WTC11 (cell line): ENCODE measurements around the gene CCNH. TPM values are rescaled to one million over a fixed set of nuclear protein-coding genes. Genes with fewer than 3 reads are reported as not detected.

Source experiments
- ATAC-seq: fragments of 200-7000 bp; cut with Tn5 transposase; 2 replicates; pipeline ENCODE4 v1.10.0; 2021; ENCODE audit warnings: mild to moderate bottlenecking, moderate library complexity
- CTCF ChIA-PET: fragments of 300-600 bp; sonication (Branson Sonifier 250); formaldehyde crosslinking; loops from one replicate; lab custom pipeline; 2021; ENCODE audit warnings: antibody characterized with exemption; lab: Charles Lee
- POLR2A ChIA-PET: fragments of 350-600 bp; sonication (Branson Sonifier 250); formaldehyde crosslinking; loops from one replicate; lab custom pipeline; 2021; ENCODE audit warnings: antibody characterized with exemption; lab: Charles Lee
- DNase-seq: peaks from one replicate; pipeline ENCODE4 v3.0.0; 2021; ENCODE audit warnings: low spot score
- H3K27ac Mint-ChIP-seq: 2 replicates; pipeline ENCODE4 v1.8.0; 2021; ENCODE audit warnings: mixed read lengths
- H3K27me3 Mint-ChIP-seq: 2 replicates; pipeline ENCODE4 v1.8.0; 2021; ENCODE audit warnings: low read depth, mild to moderate bottlenecking, moderate library complexity, mixed read lengths
- H3K36me3 Mint-ChIP-seq: 2 replicates; pipeline ENCODE4 v1.8.0; 2021; ENCODE audit warnings: mixed read lengths
- H3K4me1 Mint-ChIP-seq: 2 replicates; pipeline ENCODE4 v1.8.0; 2022; ENCODE audit warnings: mixed read lengths
- H3K4me3 Mint-ChIP-seq: 2 replicates; pipeline ENCODE4 v1.8.0; 2021; ENCODE audit warnings: mild to moderate bottlenecking, moderate library complexity, mixed read lengths
- H3K9me3 Mint-ChIP-seq: 2 replicates; pipeline ENCODE4 v1.8.0; 2021; ENCODE audit warnings: mixed read lengths
- ARID4B ChIP-seq: sonication (generic); formaldehyde crosslinking; IDR thresholded peaks from 2 replicates; pipeline ENCODE4 v1.8.0; 2023; ENCODE audit warnings: missing genetic modification reagents, mild to moderate bottlenecking, borderline replicate concordance
- CREB1 ChIP-seq: sonication (generic); formaldehyde crosslinking; IDR thresholded peaks from 2 replicates; pipeline ENCODE4 v1.8.0; 2023; ENCODE audit warnings: mild to moderate bottlenecking, missing genetic modification reagents
- CTCF ChIP-seq: fragments of 200-600 bp; IDR thresholded peaks from 2 replicates; pipeline ENCODE4 v1.8.0; 2022; ENCODE audit warnings: antibody characterized with exemption
- ESRRA ChIP-seq: sonication (generic); formaldehyde crosslinking; IDR thresholded peaks from 2 replicates; pipeline ENCODE4 v1.8.1; 2022; ENCODE audit warnings: mild to moderate bottlenecking, missing genetic modification reagents, borderline replicate concordance
- FOXK1 ChIP-seq: sonication (generic); formaldehyde crosslinking; IDR thresholded peaks from 2 replicates; pipeline ENCODE4 v1.8.0; 2022; ENCODE audit warnings: mild to moderate bottlenecking, moderate library complexity, missing genetic modification reagents
- MLX ChIP-seq: sonication (generic); formaldehyde crosslinking; IDR thresholded peaks from 2 replicates; pipeline ENCODE4 v1.8.1; 2023; ENCODE audit warnings: mild to moderate bottlenecking, missing genetic modification reagents, moderate library complexity
- MXD4 ChIP-seq: fragments of 250-450 bp; sonication (Bioruptor Pico); IDR thresholded peaks from 2 replicates; pipeline ENCODE4 v1.8.0; 2021; ENCODE audit warnings: mild to moderate bottlenecking, moderate library complexity, borderline replicate concordance
- NFATC4 ChIP-seq: fragments of 250-450 bp; sonication (Bioruptor Pico); IDR thresholded peaks from 2 replicates; pipeline ENCODE4 v1.9.0; 2021; ENCODE audit warnings: mild to moderate bottlenecking
- NR1H2 ChIP-seq: sonication (generic); formaldehyde crosslinking; IDR thresholded peaks from 2 replicates; pipeline ENCODE4 v1.9.0; 2021; ENCODE audit warnings: mild to moderate bottlenecking, moderate library complexity, missing genetic modification reagents
- OVOL2 ChIP-seq: fragments of 250-450 bp; sonication (Bioruptor Pico); IDR thresholded peaks from 2 replicates; pipeline ENCODE4 v1.9.0; 2021; ENCODE audit warnings: mild to moderate bottlenecking, borderline replicate concordance
- PREB ChIP-seq: sonication (generic); formaldehyde crosslinking; IDR thresholded peaks from 2 replicates; pipeline ENCODE4 v1.8.1; 2022; ENCODE audit warnings: mild to moderate bottlenecking, missing genetic modification reagents, moderate library complexity, borderline replicate concordance
- RELA ChIP-seq: sonication (generic); formaldehyde crosslinking; IDR thresholded peaks from 2 replicates; pipeline ENCODE4 v1.8.1; 2022; ENCODE audit warnings: missing genetic modification reagents, mild to moderate bottlenecking, borderline replicate concordance
- SMAD3 ChIP-seq: sonication (generic); formaldehyde crosslinking; IDR thresholded peaks from 2 replicates; pipeline ENCODE4 v1.8.0; 2022; ENCODE audit warnings: missing genetic modification reagents, mild to moderate bottlenecking, borderline replicate concordance
- ZBTB21 ChIP-seq: sonication (generic); formaldehyde crosslinking; IDR thresholded peaks from 2 replicates; pipeline ENCODE4 v1.8.1; 2023; ENCODE audit warnings: mild to moderate bottlenecking, missing genetic modification reagents, borderline replicate concordance
- ZNF121 ChIP-seq: sonication (generic); formaldehyde crosslinking; IDR thresholded peaks from 2 replicates; pipeline ENCODE4 v1.8.0; 2023; ENCODE audit warnings: missing genetic modification reagents
- ZNF219 ChIP-seq: sonication (generic); formaldehyde crosslinking; IDR thresholded peaks from 2 replicates; pipeline ENCODE4 v1.8.0; 2023; ENCODE audit warnings: missing genetic modification reagents, mild to moderate bottlenecking, borderline replicate concordance
- ZNF512 ChIP-seq: sonication (generic); formaldehyde crosslinking; IDR thresholded peaks from 2 replicates; pipeline ENCODE4 v1.8.1; 2022; ENCODE audit warnings: missing genetic modification reagents, borderline replicate concordance
- total RNA-seq: library from RNA; stranded (reverse); gene quantifications from 3 replicates; pipeline ENCODE4 v1.2.3, GENCODE V29; 2021
- TF ChIP-seq, protein P1 (sequence below): fragments of 250-450 bp; sonication (Bioruptor Pico); IDR thresholded peaks from 2 replicates; pipeline ENCODE4 v1.8.0; 2021; ENCODE audit warnings: mild to moderate bottlenecking
- TF ChIP-seq, protein P2 (sequence below): fragments of 250-450 bp; sonication (Bioruptor Pico); IDR thresholded peaks from 2 replicates; pipeline ENCODE4 v1.9.0; 2021; ENCODE audit warnings: mild to moderate bottlenecking

CCNH gene
- total RNA-seq, 1 experiment from 2014 or later, result 35.3 TPM

DNA sequence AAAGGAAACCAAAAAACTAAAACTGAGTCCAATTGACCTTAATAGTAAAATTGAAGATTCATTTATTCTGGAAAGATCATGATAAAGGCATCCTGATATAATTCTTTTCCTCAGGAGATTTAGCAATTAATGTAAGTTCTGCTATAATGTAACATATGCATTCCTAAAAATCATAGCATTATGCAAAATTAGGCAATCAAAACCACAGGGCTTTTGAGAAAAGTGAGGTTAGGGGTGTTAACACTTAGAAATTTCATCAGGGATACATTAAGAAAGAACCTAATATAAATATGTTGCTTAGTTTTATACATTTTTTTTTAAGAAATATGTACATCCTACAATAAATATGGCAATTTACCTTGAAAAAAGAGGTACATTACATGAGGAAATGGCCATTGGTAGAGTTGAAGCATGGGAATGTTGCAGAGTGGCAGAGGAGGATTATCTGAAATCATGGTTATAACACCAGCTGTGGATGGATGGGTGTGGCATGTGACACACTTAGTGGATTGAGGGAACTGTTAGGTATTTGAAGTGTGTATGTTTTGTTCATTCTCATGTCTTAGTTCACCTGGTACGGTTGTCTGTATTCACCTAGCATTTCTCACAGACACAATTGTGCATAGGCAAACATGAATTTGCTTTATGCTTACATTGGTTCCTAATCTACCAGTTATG lies 51.1 kb downstream of the CCNH start:
- POLR2A ChIA-PET, result no interaction called here
- Mint-ChIP-seq H3K4me1 (peaks cover 17% of the 10 kb centered on the region), H3K9me3 (no peaks in the 10 kb centered on the region), H3K4me3 (no peak overlapping the region), H3K27me3 (no peaks in the 10 kb centered on the region), H3K27ac (no peak overlapping the region), H3K36me3 (no peaks in the 10 kb centered on the region; the same call in 1 of the 2 replicates)
- DNase-seq (no peak), ATAC-seq (no peak)
- TF ChIP-seq ZBTB21 (CRISPR knock-in tag) (no peak), OVOL2 (CRISPR knock-in tag) (no peak), ESRRA (CRISPR knock-in tag) (no peak), CREB1 (no peak), ZNF121 (no peak)
- TF ChIP-seq, protein P1, sequence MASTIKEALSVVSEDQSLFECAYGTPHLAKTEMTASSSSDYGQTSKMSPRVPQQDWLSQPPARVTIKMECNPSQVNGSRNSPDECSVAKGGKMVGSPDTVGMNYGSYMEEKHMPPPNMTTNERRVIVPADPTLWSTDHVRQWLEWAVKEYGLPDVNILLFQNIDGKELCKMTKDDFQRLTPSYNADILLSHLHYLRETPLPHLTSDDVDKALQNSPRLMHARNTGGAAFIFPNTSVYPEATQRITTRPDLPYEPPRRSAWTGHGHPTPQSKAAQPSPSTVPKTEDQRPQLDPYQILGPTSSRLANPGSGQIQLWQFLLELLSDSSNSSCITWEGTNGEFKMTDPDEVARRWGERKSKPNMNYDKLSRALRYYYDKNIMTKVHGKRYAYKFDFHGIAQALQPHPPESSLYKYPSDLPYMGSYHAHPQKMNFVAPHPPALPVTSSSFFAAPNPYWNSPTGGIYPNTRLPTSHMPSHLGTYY (CRISPR knock-in tag), result no peak
- CTCF ChIA-PET, result no interaction called here

- Mint-ChIP-seq H3K4me1 (peaks cover 17% of the 10 kb centered on the region), H3K9me3 (no peaks in the 10 kb centered on the region), H3K27ac (no peak overlapping the region; the same call in 1 of the 2 replicates), H3K4me3 (no peak overlapping the region), H3K27me3 (no peaks in the 10 kb centered on the region), H3K36me3 (no peaks in the 10 kb centered on the region; the same call in 1 of the 2 replicates)
- POLR2A ChIA-PET, result no interaction called here
- CTCF ChIA-PET, result no interaction called here
- DNase-seq, result no peak
- no peak for ATAC-seq
- no peak for TF ChIP-seq ZNF219
- TF ChIP-seq MXD4 (CRISPR knock-in tag), result no peak
- TF ChIP-seq ZNF121, result no peak
- no peak for TF ChIP-seq CTCF
- TF ChIP-seq, protein P2, sequence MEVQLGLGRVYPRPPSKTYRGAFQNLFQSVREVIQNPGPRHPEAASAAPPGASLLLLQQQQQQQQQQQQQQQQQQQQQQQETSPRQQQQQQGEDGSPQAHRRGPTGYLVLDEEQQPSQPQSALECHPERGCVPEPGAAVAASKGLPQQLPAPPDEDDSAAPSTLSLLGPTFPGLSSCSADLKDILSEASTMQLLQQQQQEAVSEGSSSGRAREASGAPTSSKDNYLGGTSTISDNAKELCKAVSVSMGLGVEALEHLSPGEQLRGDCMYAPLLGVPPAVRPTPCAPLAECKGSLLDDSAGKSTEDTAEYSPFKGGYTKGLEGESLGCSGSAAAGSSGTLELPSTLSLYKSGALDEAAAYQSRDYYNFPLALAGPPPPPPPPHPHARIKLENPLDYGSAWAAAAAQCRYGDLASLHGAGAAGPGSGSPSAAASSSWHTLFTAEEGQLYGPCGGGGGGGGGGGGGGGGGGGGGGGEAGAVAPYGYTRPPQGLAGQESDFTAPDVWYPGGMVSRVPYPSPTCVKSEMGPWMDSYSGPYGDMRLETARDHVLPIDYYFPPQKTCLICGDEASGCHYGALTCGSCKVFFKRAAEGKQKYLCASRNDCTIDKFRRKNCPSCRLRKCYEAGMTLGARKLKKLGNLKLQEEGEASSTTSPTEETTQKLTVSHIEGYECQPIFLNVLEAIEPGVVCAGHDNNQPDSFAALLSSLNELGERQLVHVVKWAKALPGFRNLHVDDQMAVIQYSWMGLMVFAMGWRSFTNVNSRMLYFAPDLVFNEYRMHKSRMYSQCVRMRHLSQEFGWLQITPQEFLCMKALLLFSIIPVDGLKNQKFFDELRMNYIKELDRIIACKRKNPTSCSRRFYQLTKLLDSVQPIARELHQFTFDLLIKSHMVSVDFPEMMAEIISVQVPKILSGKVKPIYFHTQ (CRISPR knock-in tag), result no peak
- TF ChIP-seq PREB (CRISPR knock-in tag), result no peak
- no peak for TF ChIP-seq ARID4B (CRISPR knock-in tag)
- no peak for TF ChIP-seq SMAD3 (CRISPR knock-in tag)
- no peak for TF ChIP-seq ESRRA (CRISPR knock-in tag)
- no peak for TF ChIP-seq FOXK1 (CRISPR knock-in tag)
- no peak for TF ChIP-seq NR1H2 (CRISPR knock-in tag)
- no peak for TF ChIP-seq RELA (CRISPR knock-in tag)
- TF ChIP-seq MLX (CRISPR knock-in tag), result no peak
- no peak for TF ChIP-seq ZNF512 (CRISPR knock-in tag)
- TF ChIP-seq NFATC4 (CRISPR knock-in tag), result no peak
Observed at GRCh38 chr5:87361031-87361445, 51.7 kb downstream of the CCNH start.
